ENCODE results near the gene ZIC5. TPM values are rescaled to one million over a fixed set of nuclear protein-coding genes. Genes with fewer than 3 reads are reported as not detected.

ZIC5 gene
- total RNA-seq, 8 experiments from 2014 or later = 0.18 to 1.9 (median 0.33) TPM; not detected in 1

GRCh38 chr13:99984461-99985240, 13.1 kb upstream of the ZIC5 start:
- Histone ChIP-seq H3K4me3 (peak overlapping the region in 4 of 5 donors; percentile 11 to 84 (median 48)), H3K4me1 (replicated peaks in 1 of 2) (peaks cover 0 to 8% of the 10 kb centered on the region in 2 donors), H3K27ac (peak overlapping the region in 1 of 2 donors; percentile 5)
- in situ Hi-C loops (cut with MboI; ENCODE audit: low pct_unique_long_range_greater_than_20kb in 2 of 9, low sequenced_read_pairs in 9 of 9, unreplicated experiment in 9 of 9) = loop anchor here in 1 of 9 experiments (25.0 kb wide), 1 partner anchor 322 kb away; no protein-coding TSS in a partner anchor
- 6 to 100% (median 9%) methylated on average over 1 to 15 of the region's 44 CpGs; no CpG with 5 or more reads in 3 of the 10 experiments for WGBS, 10 experiments
- peak in 2 of 8 experiments; percentile 3 to 11 for ATAC-seq (replicated peaks in 6 of 8)

GRCh38 chr13:99983499-99984401, 12.2 kb upstream of the ZIC5 start:
- WGBS, 10 experiments = 3 to 21% (median 7%) methylated on average over 11 to 26 of the region's 42 CpGs; no CpG with 5 or more reads in 1 of the 10 experiments
- Histone ChIP-seq H3K27ac (no peak overlapping the region), H3K4me1 (replicated peaks in 1 of 2) (peaks cover 0 to 8% of the 10 kb centered on the region in 2 donors), H3K4me3 (peak overlapping the region; percentile 38 to 84 (median 55))
- in situ Hi-C loops (cut with MboI; ENCODE audit: low pct_unique_long_range_greater_than_20kb in 2 of 9, low sequenced_read_pairs in 9 of 9, unreplicated experiment in 9 of 9) = loop anchor here in 1 of 9 experiments (25.0 kb wide), 1 partner anchor 321 kb away; no protein-coding TSS in a partner anchor
- no peak for ATAC-seq (replicated peaks in 6 of 8)

GRCh38 chr13:99982731-99983498, 11.3 kb upstream of the ZIC5 start:
- Histone ChIP-seq H3K27ac (no peak overlapping the region), H3K4me3 (peak overlapping the region; percentile 38 to 84 (median 55)), H3K4me1 (replicated peaks in 1 of 2) (peaks cover 0 to 12% of the 10 kb centered on the region in 2 donors)
- WGBS, 10 experiments = 0 to 19% (median 4%) methylated on average over 4 to 17 of the region's 48 CpGs; no CpG with 5 or more reads in 2 of the 10 experiments
- in situ Hi-C loops (cut with MboI; ENCODE audit: low pct_unique_long_range_greater_than_20kb in 2 of 9, low sequenced_read_pairs in 9 of 9, unreplicated experiment in 9 of 9) = loop anchor here in 1 of 9 experiments (25.0 kb wide), 1 partner anchor 321 kb away; no protein-coding TSS in a partner anchor
- no peak for ATAC-seq (replicated peaks in 6 of 8)

- peak in 5 of 8 experiments; percentile 1 to 10 (median 4) for ATAC-seq (replicated peaks in 6 of 8)
- H3K27ac ChIP-seq = peak overlapping the region in 1 of 2 donors; percentile 92
- H3K4me3 ChIP-seq = peak overlapping the region; percentile 38 to 84 (median 55)
- in situ Hi-C loops (cut with MboI; ENCODE audit: low pct_unique_long_range_greater_than_20kb in 2 of 9, low sequenced_read_pairs in 9 of 9, unreplicated experiment in 9 of 9) = loop anchor here in 1 of 9 experiments (25.0 kb wide), 1 partner anchor 320 kb away; no protein-coding TSS in a partner anchor
- peaks cover 0 to 11% of the 10 kb centered on the region in 2 donors for H3K4me1 ChIP-seq (replicated peaks in 1 of 2)
- 2% methylated on average over 19 of the region's 98 CpGs; no CpG with 5 or more reads in 9 of the 10 experiments for WGBS, 10 experiments
Observed at GRCh38 chr13:99982036-99982730, 10.6 kb upstream of the ZIC5 start.

- peak within 1 kb of the TSS in 1 of 2 donors; percentile 92 for H3K27ac ChIP-seq
- no CpG with 5 or more reads among the region's 41 CpGs for WGBS, 10 experiments
- in situ Hi-C loops (cut with MboI; ENCODE audit: low pct_unique_long_range_greater_than_20kb in 2 of 9, low sequenced_read_pairs in 9 of 9, unreplicated experiment in 9 of 9) = loop anchor here in 1 of 9 experiments (25.0 kb wide), 1 partner anchor 319 kb away; no protein-coding TSS in a partner anchor
- peak in 6 of 8 experiments; percentile 4 to 26 (median 12) for ATAC-seq (replicated peaks in 6 of 8)
- peaks cover 0 to 11% of the 10 kb centered on the region in 2 donors for H3K4me1 ChIP-seq (replicated peaks in 1 of 2)
- peak within 1 kb of the TSS; percentile 38 to 84 (median 55) for H3K4me3 ChIP-seq
Observed at GRCh38 chr13:99981735-99982035, 10.1 kb upstream of the ZIC5 start, which contains the start of gene ZIC2. Gene ZIC2, plus strand, starts transcription at chr13:99981784. Its CDS starts 281 bp downstream, at chr13:99982065.

- Histone ChIP-seq H3K27ac (peak overlapping the region in 1 of 2 donors; percentile 92), H3K4me1 (replicated peaks in 1 of 2) (peaks cover 0 to 10% of the 10 kb centered on the region in 2 donors), H3K4me3 (peak overlapping the region; percentile 38 to 84 (median 55))
- in situ Hi-C loops (cut with MboI; ENCODE audit: low pct_unique_long_range_greater_than_20kb in 2 of 9, low sequenced_read_pairs in 9 of 9, unreplicated experiment in 9 of 9) = loop anchor here in 1 of 9 experiments (25.0 kb wide), 1 partner anchor 319 kb away; no protein-coding TSS in a partner anchor
- WGBS, 10 experiments = no CpG with 5 or more reads among the region's 110 CpGs
- ATAC-seq (replicated peaks in 6 of 8) = peak; percentile 24 to 64 (median 58)
Observed at GRCh38 chr13:99980824-99981734, 9.5 kb upstream of the ZIC5 start.

- in situ Hi-C loops (cut with MboI; ENCODE audit: low pct_unique_long_range_greater_than_20kb in 2 of 9, low sequenced_read_pairs in 9 of 9, unreplicated experiment in 9 of 9) = loop anchor here in 1 of 9 experiments (25.0 kb wide), 1 partner anchor 318 kb away; no protein-coding TSS in a partner anchor
- peak; percentile 70 to 82 (median 72) for ATAC-seq (replicated peaks in 6 of 8)
- peak overlapping the region in 1 of 2 donors; percentile 92 for H3K27ac ChIP-seq
- H3K4me3 ChIP-seq = peak overlapping the region; percentile 38 to 84 (median 55)
- WGBS, 10 experiments = no CpG with 5 or more reads among the region's 76 CpGs
- H3K4me1 ChIP-seq (replicated peaks in 1 of 2) = peaks cover 0 to 6% of the 10 kb centered on the region in 2 donors
Observed at GRCh38 chr13:99980201-99980823, 8.7 kb upstream of the ZIC5 start.

GRCh38 chr13:99979453-99980200, 8.1 kb upstream of the ZIC5 start:
- peaks cover 0 to 6% of the 10 kb centered on the region in 2 donors for H3K4me1 ChIP-seq (replicated peaks in 1 of 2)
- 0 to 7% (median 1%) methylated on average over 2 to 11 of the region's 59 CpGs; no CpG with 5 or more reads in 6 of the 10 experiments for WGBS, 10 experiments
- H3K27ac ChIP-seq = peak overlapping the region in 1 of 2 donors; percentile 92
- in situ Hi-C loops (cut with MboI; ENCODE audit: low pct_unique_long_range_greater_than_20kb in 2 of 9, low sequenced_read_pairs in 9 of 9, unreplicated experiment in 9 of 9) = loop anchor here in 1 of 9 experiments (25.0 kb wide), 1 partner anchor 317 kb away; no protein-coding TSS in a partner anchor
- H3K4me3 ChIP-seq = peak overlapping the region; percentile 38 to 84 (median 55)
- peak in 1 of 8 experiments; percentile 7 for ATAC-seq (replicated peaks in 6 of 8)

- WGBS, 10 experiments = 0 to 20% (median 5%) methylated on average over 1 to 12 of the region's 18 CpGs; no CpG with 5 or more reads in 1 of the 10 experiments
- in situ Hi-C loops (cut with MboI; ENCODE audit: low pct_unique_long_range_greater_than_20kb in 2 of 9, low sequenced_read_pairs in 9 of 9, unreplicated experiment in 9 of 9) = loop anchor here in 1 of 9 experiments (25.0 kb wide), 1 partner anchor 317 kb away; no protein-coding TSS in a partner anchor
- ATAC-seq (replicated peaks in 6 of 8) = no peak
- Histone ChIP-seq H3K4me3 (peak overlapping the region in 3 of 5 donors; percentile 42 to 84 (median 58)), H3K27ac (peak overlapping the region in 1 of 2 donors; percentile 92), H3K4me1 (replicated peaks in 1 of 2) (peaks cover 0 to 6% of the 10 kb centered on the region in 2 donors)
Observed at GRCh38 chr13:99978799-99979452, 7.4 kb upstream of the ZIC5 start.
